Measurements from ENCODE around the gene ZNF536.

Gene ZNF536

GRCh38 chr19:30371960-30372824, at the start of gene ZNF536:
TSS of gene ZNF536 (plus strand) at chr19:30372384. CDS start at chr19:30443563, 71,179 bp downstream.
- DNase-seq (ENCODE audit: low read depth) = no peak

GRCh38 chr19:30322641-30323320, 49.4 kb upstream of the ZNF536 start:
- DNase-seq (ENCODE audit: low read depth) = no peak

- no peak for DNase-seq (ENCODE audit: low read depth)
Observed at GRCh38 chr19:30323904-30324303, 48.3 kb upstream of the ZNF536 start.

- DNase-seq (ENCODE audit: low read depth) = no peak
Observed at GRCh38 chr19:30324982-30325381, 47.2 kb upstream of the ZNF536 start.

GRCh38 chr19:30325676-30326392, 46.4 kb upstream of the ZNF536 start:
- DNase-seq (ENCODE audit: low read depth) = no peak

GRCh38 chr19:30326393-30326710, 45.8 kb upstream of the ZNF536 start:
- no peak for DNase-seq (ENCODE audit: low read depth)

- DNase-seq (ENCODE audit: low read depth) = no peak
Observed at GRCh38 chr19:30327331-30327730, 44.9 kb upstream of the ZNF536 start.

GRCh38 chr19:30328096-30328495, 44.1 kb upstream of the ZNF536 start:
- DNase-seq (ENCODE audit: low read depth) = no peak

- no peak for DNase-seq (ENCODE audit: low read depth)
Observed at GRCh38 chr19:30330266-30330665, 41.9 kb upstream of the ZNF536 start.

GRCh38 chr19:30332445-30333234, 39.5 kb upstream of the ZNF536 start:
- DNase-seq (ENCODE audit: low read depth) = no peak

GRCh38 chr19:30333291-30334065, 38.7 kb upstream of the ZNF536 start:
- no peak for DNase-seq (ENCODE audit: low read depth)

- DNase-seq (ENCODE audit: low read depth) = no peak
Observed at GRCh38 chr19:30334841-30335240, 37.3 kb upstream of the ZNF536 start.

GRCh38 chr19:30335306-30335886, 36.8 kb upstream of the ZNF536 start:
- no peak for DNase-seq (ENCODE audit: low read depth)

- no peak for DNase-seq (ENCODE audit: low read depth)
Observed at GRCh38 chr19:30336290-30336689, 35.9 kb upstream of the ZNF536 start.

- DNase-seq (ENCODE audit: low read depth) = no peak
Observed at GRCh38 chr19:30338041-30338456, 34.1 kb upstream of the ZNF536 start.

GRCh38 chr19:30338878-30339623, 33.1 kb upstream of the ZNF536 start:
- no peak for DNase-seq (ENCODE audit: low read depth)

- no peak for DNase-seq (ENCODE audit: low read depth)
Observed at GRCh38 chr19:30339624-30340525, 32.3 kb upstream of the ZNF536 start.

GRCh38 chr19:30340771-30341561, 31.2 kb upstream of the ZNF536 start:
- DNase-seq (ENCODE audit: low read depth) = no peak

Data from HS-5 (cell line).